ENCODE data around the gene DDX54. TPM values are rescaled to one million over a fixed set of nuclear protein-coding genes. Genes with fewer than 3 reads are reported as not detected.

Gene DDX54
- total RNA-seq, 1 experiment from 2014 or later, result 83.0 TPM

- no peak overlapping the region for H3T11ph ChIP-seq (ENCODE audit: low read length)
- H2AK5ac ChIP-seq (ENCODE audit: insufficient read length, low read length), result no peak overlapping the region
- no peak for DNase-seq
- H3K4me1 ChIP-seq (ENCODE audit: insufficient read depth, low read length), result no peaks in the 10 kb centered on the region
- no peak overlapping the region for H3K27ac ChIP-seq (ENCODE audit: insufficient read length, low read depth, low read length)
- Mint-ChIP-seq H3K27me3 (ENCODE audit: low read depth) (peaks cover 3% of the 10 kb centered on the region), H3K27ac (peak overlapping the region in 1 of 3 experiments; percentile 62; a peak in 1 of 7 replicates), H3K36me3 (ENCODE audit: insufficient read depth in 1 of 3, low read depth in 3 of 3) (peaks cover 4 to 9% (median 4%) of the 10 kb centered on the region in 3 experiments; a peak in 5 of 7 replicates), H3K4me3 (peak overlapping the region in 1 of 2 experiments; percentile 18; a peak in 1 of 5 replicates), H3K9me3 (peaks cover 4 to 7% of the 10 kb centered on the region in 2 experiments; a peak in 4 of 5 replicates), H3K4me1 (peaks cover 2 to 11% of the 10 kb centered on the region in 2 experiments; a peak in 3 of 4 replicates)
- no peak overlapping the region for H3K18ac ChIP-seq (ENCODE audit: insufficient read length, low read depth, low read length)
- H3K23me2 ChIP-seq (ENCODE audit: insufficient read length, low read depth, low read length, poor library complexity, severe bottlenecking), result no peaks in the 10 kb centered on the region
- H3K27me3 ChIP-seq (ENCODE audit: insufficient read depth, low read length), result no peaks in the 10 kb centered on the region
- TF ChIP-seq, protein P1, sequence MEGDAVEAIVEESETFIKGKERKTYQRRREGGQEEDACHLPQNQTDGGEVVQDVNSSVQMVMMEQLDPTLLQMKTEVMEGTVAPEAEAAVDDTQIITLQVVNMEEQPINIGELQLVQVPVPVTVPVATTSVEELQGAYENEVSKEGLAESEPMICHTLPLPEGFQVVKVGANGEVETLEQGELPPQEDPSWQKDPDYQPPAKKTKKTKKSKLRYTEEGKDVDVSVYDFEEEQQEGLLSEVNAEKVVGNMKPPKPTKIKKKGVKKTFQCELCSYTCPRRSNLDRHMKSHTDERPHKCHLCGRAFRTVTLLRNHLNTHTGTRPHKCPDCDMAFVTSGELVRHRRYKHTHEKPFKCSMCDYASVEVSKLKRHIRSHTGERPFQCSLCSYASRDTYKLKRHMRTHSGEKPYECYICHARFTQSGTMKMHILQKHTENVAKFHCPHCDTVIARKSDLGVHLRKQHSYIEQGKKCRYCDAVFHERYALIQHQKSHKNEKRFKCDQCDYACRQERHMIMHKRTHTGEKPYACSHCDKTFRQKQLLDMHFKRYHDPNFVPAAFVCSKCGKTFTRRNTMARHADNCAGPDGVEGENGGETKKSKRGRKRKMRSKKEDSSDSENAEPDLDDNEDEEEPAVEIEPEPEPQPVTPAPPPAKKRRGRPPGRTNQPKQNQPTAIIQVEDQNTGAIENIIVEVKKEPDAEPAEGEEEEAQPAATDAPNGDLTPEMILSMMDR (conservative IDR thresholded peaks at IDR 0.05), result no peak
- no peak overlapping the region for H3K14ac ChIP-seq (ENCODE audit: insufficient read depth, low read length)
- no peak overlapping the region for H4K91ac ChIP-seq (ENCODE audit: insufficient read length, low read depth, low read length)
- H2BK120ac ChIP-seq (ENCODE audit: low read depth, low read length, poor library complexity, severe bottlenecking), result no peak overlapping the region
- H2BK12ac ChIP-seq (ENCODE audit: insufficient read length, low read depth, low read length), result no peak overlapping the region
- no peak overlapping the region for H3K56ac ChIP-seq (ENCODE audit: insufficient read length, low read depth, low read length)
- no peak overlapping the region for H3K23ac ChIP-seq (ENCODE audit: insufficient read length, low read depth, low read length)
- H4K8ac ChIP-seq (replicated peaks; ENCODE audit: insufficient read length, low read depth, low read length), result no peak overlapping the region
- no peak overlapping the region for H3K4ac ChIP-seq (ENCODE audit: low read depth, low read length)
- WGBS (ENCODE audit: extremely low coverage, insufficient read length, low lambda C conversion rate), result no CpG with 5 or more reads among the region's 3 CpGs
- H2BK20ac ChIP-seq (ENCODE audit: low read depth, low read length, poor library complexity, severe bottlenecking), result no peak overlapping the region
- no peak overlapping the region for H2BK5ac ChIP-seq (ENCODE audit: insufficient read length, low read length)
- no peaks in the 10 kb centered on the region for H3K79me2 ChIP-seq (ENCODE audit: insufficient read depth, low read length)
- no peak overlapping the region for H2AFZ ChIP-seq (ENCODE audit: low read length)
- no peak overlapping the region for H3K4me2 ChIP-seq (ENCODE audit: insufficient read depth, insufficient read length, low read length)
- no peaks in the 10 kb centered on the region for H3K79me1 ChIP-seq (ENCODE audit: insufficient read depth, low read depth, low read length, poor library complexity, severe bottlenecking)
- H2BK15ac ChIP-seq (ENCODE audit: low read depth, low read length), result no peak overlapping the region
- no peaks in the 10 kb centered on the region for H3K9me3 ChIP-seq (ENCODE audit: control insufficient read depth, low read depth, low read length)
- H4K5ac ChIP-seq (ENCODE audit: insufficient read length, low read depth, low read length), result no peak overlapping the region
- H3K9ac ChIP-seq (ENCODE audit: extremely low read depth, insufficient read length, low read length), result no peak overlapping the region
- H4K20me1 ChIP-seq (ENCODE audit: control insufficient read depth, insufficient read depth, insufficient read length), result no peaks in the 10 kb centered on the region
These were observed 64.5 kb downstream of the DDX54 start for GRCh38 chr12:113120670-113121370.
